Karpas-422 (cell line): Measurements from ENCODE around the gene NAV2. TPM values are rescaled to one million over a fixed set of nuclear protein-coding genes. Genes with fewer than 3 reads are reported as not detected.

Experiments used
- DNase-seq: peaks from one replicate; pipeline ENCODE4 v3.0.0-alpha.2; 2015
- H2AFZ ChIP-seq: fragments of 200-600 bp; sonication (generic); 2 replicates; pipeline ENCODE4 v1.6.1; 2014; ENCODE audit warnings: antibody characterized with exemption, low read length, mixed read lengths
- H3K27ac ChIP-seq: fragments of 200-600 bp; sonication (generic); 2 replicates; pipeline ENCODE4 v1.5.1; 2014; ENCODE audit warnings: mild to moderate bottlenecking, low read length, moderate library complexity
- H3K27me3 ChIP-seq: fragments of 200-600 bp; sonication (generic); 2 replicates; pipeline ENCODE4 v1.6.1; 2014; ENCODE audit warnings: low read length, mixed read lengths
- H3K36me3 ChIP-seq: fragments of 200-600 bp; sonication (generic); 2 replicates; pipeline ENCODE4 v1.6.1; 2014; ENCODE audit warnings: low read length, mixed read lengths; ENCODE audit not compliant: insufficient read depth
- H3K4me1 ChIP-seq: fragments of 200-600 bp; sonication (generic); 2 replicates; pipeline ENCODE4 v1.6.1; 2014; ENCODE audit warnings: mild to moderate bottlenecking, low read length, mixed read lengths
- H3K4me2 ChIP-seq: fragments of 200-600 bp; sonication (generic); 2 replicates; pipeline ENCODE4 v1.6.1; 2014; ENCODE audit warnings: low read length, low read depth, mild to moderate bottlenecking; ENCODE audit not compliant: poor library complexity, severe bottlenecking
- H3K4me3 ChIP-seq: fragments of 200-600 bp; sonication (generic); 2 replicates; pipeline ENCODE4 v1.5.1; 2014; ENCODE audit warnings: mild to moderate bottlenecking, antibody characterized with exemption, low read length, mixed read lengths
- H3K79me2 ChIP-seq: fragments of 200-600 bp; sonication (generic); 2 replicates; pipeline ENCODE4 v1.6.1; 2014; ENCODE audit warnings: mild to moderate bottlenecking, low read length, mixed read lengths
- H3K9ac ChIP-seq: fragments of 200-600 bp; sonication (generic); 2 replicates; pipeline ENCODE4 v1.6.0; 2014; ENCODE audit warnings: low read length
- H3K9me2 ChIP-seq: fragments of 200-600 bp; sonication (generic), shearing (Covaris generic); replicated peaks from 2 replicates; pipeline ENCODE4 v1.6.0; 2014; ENCODE audit warnings: mild to moderate bottlenecking, low read length, moderate library complexity; ENCODE audit not compliant: insufficient read depth
- H3K9me3 ChIP-seq: fragments of 300-700, 200-600 bp; sonication (generic); 2 replicates; pipeline ENCODE4 v1.6.1; 2014; ENCODE audit warnings: low read length, mixed read lengths
- H4K20me1 ChIP-seq: fragments of 200-600 bp; sonication (generic); 2 replicates; pipeline ENCODE4 v1.6.1; 2014; ENCODE audit warnings: mild to moderate bottlenecking, antibody characterized with exemption, low read length, low read depth; ENCODE audit not compliant: insufficient read depth
- total RNA-seq: library from RNA; depleted of rRNA; stranded (reverse); fragments of >200 nt; shearing (Covaris generic); gene quantifications from 2 replicates; pipeline ENCODE4 v1.2.3, GENCODE V29; 2014; ENCODE audit warnings: low replicate concordance

Gene NAV2
- total RNA-seq, 1 experiment from 2014 or later: not detected

DNA sequence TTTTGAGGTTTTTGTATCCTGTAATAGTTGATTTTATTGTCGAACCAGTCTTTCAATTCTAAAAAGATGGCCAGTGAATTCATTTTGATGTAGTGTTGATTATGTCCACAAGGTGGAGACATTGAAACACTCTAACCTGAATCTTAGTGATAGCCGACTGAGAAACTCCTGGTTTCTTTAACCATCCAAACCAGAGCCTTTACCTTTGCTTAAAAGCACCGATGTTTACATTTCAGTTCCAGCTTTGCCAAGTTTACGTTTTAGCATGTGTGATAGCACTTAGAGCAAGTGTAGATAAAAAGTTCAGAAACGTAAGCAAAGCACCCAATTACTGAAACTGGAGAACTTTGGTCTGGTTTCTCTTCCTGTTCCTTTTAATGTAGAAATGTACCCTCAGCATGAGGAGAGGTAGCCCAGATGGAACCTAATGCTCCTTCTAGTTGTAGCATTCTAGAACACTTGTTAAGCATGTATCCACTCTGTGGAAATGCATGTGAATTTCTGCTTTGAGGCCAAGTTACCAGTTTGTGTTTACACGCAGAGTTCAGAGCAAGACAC, 239.0 kb downstream of the NAV2 start:
- peak; percentile 80 for DNase-seq
- Histone ChIP-seq H2AFZ (no peak overlapping the region), H3K27me3 (no peaks in the 10 kb centered on the region), H3K9ac (no peak overlapping the region), H3K9me3 (no peaks in the 10 kb centered on the region), H3K79me2 (no peaks in the 10 kb centered on the region), H3K4me1 (peaks cover 5% of the 10 kb centered on the region; the same call in 1 of the 2 replicates), H3K36me3 (no peaks in the 10 kb centered on the region), H3K9me2 (no peaks in the 10 kb centered on the region), H3K4me3 (no peak overlapping the region), H4K20me1 (no peaks in the 10 kb centered on the region), H3K4me2 (peak overlapping the region; percentile 39), H3K27ac (no peak overlapping the region)

DNA sequence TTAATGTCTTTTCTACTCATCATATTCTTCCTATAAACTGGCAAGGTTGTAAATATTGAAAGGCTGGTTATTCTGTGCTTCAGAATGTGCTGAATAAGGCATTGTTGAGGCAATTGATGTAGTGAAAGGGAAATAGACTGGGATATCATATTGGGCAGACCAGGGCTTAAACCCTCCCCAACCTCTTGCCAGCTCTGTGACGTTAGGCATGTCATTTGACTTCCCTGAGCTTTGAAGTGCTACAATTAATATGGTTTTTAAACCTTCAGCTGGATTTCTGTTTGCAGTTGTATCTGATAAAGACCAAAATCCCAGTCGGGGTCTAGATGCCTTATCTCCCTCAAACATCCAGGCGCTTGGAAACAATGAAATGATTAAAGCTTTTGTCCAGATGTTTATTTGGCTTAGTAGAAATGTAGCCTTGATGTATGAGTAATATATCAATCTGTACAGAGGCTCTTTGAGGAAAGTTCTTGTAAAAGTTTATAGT, 239.5 kb downstream of the NAV2 start:
- DNase-seq: no peak
- no peak overlapping the region for H3K9ac ChIP-seq
- no peaks in the 10 kb centered on the region for H3K27me3 ChIP-seq
- H3K79me2 ChIP-seq: no peaks in the 10 kb centered on the region
- no peaks in the 10 kb centered on the region for H3K36me3 ChIP-seq
- H3K9me2 ChIP-seq: no peaks in the 10 kb centered on the region
- no peak overlapping the region for H3K27ac ChIP-seq
- no peak overlapping the region for H2AFZ ChIP-seq
- peaks cover 5% of the 10 kb centered on the region; the same call in 1 of the 2 replicates for H3K4me1 ChIP-seq
- H3K4me3 ChIP-seq: no peak overlapping the region
- no peaks in the 10 kb centered on the region for H4K20me1 ChIP-seq
- H3K4me2 ChIP-seq: no peak overlapping the region
- no peaks in the 10 kb centered on the region for H3K9me3 ChIP-seq

DNA sequence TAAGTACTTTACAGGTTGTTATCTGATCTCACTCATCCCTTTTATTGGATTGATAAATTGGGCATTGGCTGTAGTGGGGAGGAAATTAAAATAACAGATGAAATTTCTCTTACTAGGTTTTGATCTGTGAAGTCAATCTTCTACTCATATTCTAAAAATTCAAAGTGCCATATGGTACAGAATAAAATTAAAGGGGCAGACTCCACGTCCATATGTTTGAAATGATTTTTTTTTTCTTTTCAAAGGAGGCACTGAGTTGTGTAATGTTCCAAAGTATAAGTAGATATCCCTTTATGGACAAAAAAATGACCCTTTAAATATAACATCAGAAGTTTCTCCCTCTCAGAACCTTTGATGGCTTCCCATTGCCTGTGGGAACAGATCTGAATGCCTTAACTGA, 240.3 kb downstream of the NAV2 start:
- Histone ChIP-seq H3K27me3 (no peaks in the 10 kb centered on the region), H3K9ac (no peak overlapping the region), H3K79me2 (no peaks in the 10 kb centered on the region), H3K27ac (no peak overlapping the region), H3K36me3 (no peaks in the 10 kb centered on the region), H3K9me3 (no peaks in the 10 kb centered on the region), H3K9me2 (no peaks in the 10 kb centered on the region), H4K20me1 (no peaks in the 10 kb centered on the region), H2AFZ (no peak overlapping the region), H3K4me2 (no peak overlapping the region), H3K4me3 (no peak overlapping the region), H3K4me1 (peaks cover 5% of the 10 kb centered on the region; the same call in 1 of the 2 replicates)
- DNase-seq: no peak

DNA sequence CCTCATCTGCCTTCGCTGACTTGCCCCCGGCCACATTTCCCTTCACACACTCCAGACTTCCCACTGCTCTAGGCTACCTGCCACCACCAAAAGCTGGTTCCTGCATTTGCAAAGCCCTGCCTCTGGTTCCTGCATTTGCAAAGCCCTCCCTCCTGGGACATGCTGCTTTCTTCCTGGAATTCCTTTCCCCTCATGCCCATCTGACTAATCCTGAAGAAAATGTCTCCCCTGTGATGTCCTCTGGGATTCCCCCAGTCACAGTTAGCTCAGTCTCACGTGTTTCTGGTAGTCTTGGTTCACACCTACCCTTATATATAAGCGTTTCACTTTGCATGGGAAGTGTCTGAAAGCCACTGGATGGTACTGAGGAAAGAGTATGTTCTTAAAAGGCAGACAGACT, 240.7 kb downstream of the NAV2 start:
- H3K36me3 ChIP-seq: no peaks in the 10 kb centered on the region
- H4K20me1 ChIP-seq: no peaks in the 10 kb centered on the region
- H3K4me1 ChIP-seq: peaks cover 5% of the 10 kb centered on the region; the same call in 1 of the 2 replicates
- DNase-seq: no peak
- H3K9me3 ChIP-seq: no peaks in the 10 kb centered on the region
- no peak overlapping the region for H2AFZ ChIP-seq
- H3K27ac ChIP-seq: no peak overlapping the region
- H3K27me3 ChIP-seq: no peaks in the 10 kb centered on the region
- H3K9me2 ChIP-seq: no peaks in the 10 kb centered on the region
- H3K79me2 ChIP-seq: no peaks in the 10 kb centered on the region
- H3K4me3 ChIP-seq: no peak overlapping the region
- no peak overlapping the region for H3K4me2 ChIP-seq
- H3K9ac ChIP-seq: no peak overlapping the region

GRCh38 chr11:19953909-19954308, 241.3 kb downstream of the NAV2 start:
- peak; percentile 43 for DNase-seq
- H3K27me3 ChIP-seq: no peaks in the 10 kb centered on the region
- no peaks in the 10 kb centered on the region for H4K20me1 ChIP-seq
- no peaks in the 10 kb centered on the region for H3K9me3 ChIP-seq
- H3K79me2 ChIP-seq: no peaks in the 10 kb centered on the region
- H3K4me2 ChIP-seq: no peak overlapping the region
- no peak overlapping the region for H2AFZ ChIP-seq
- peaks cover 5% of the 10 kb centered on the region; the same call in 1 of the 2 replicates for H3K4me1 ChIP-seq
- no peak overlapping the region for H3K4me3 ChIP-seq
- H3K9ac ChIP-seq: no peak overlapping the region
- H3K9me2 ChIP-seq: no peaks in the 10 kb centered on the region
- H3K27ac ChIP-seq: no peak overlapping the region
- H3K36me3 ChIP-seq: no peaks in the 10 kb centered on the region

- Histone ChIP-seq H2AFZ (no peak overlapping the region), H3K4me1 (peaks cover 5% of the 10 kb centered on the region; the same call in 1 of the 2 replicates), H4K20me1 (no peaks in the 10 kb centered on the region), H3K9me3 (no peaks in the 10 kb centered on the region), H3K9ac (no peak overlapping the region), H3K27ac (no peak overlapping the region), H3K79me2 (no peaks in the 10 kb centered on the region), H3K36me3 (no peaks in the 10 kb centered on the region), H3K9me2 (no peaks in the 10 kb centered on the region), H3K27me3 (no peaks in the 10 kb centered on the region), H3K4me3 (no peak overlapping the region), H3K4me2 (no peak overlapping the region)
- DNase-seq: no peak
These were observed 242.3 kb downstream of the NAV2 start for GRCh38 chr11:19954899-19955298.

DNA sequence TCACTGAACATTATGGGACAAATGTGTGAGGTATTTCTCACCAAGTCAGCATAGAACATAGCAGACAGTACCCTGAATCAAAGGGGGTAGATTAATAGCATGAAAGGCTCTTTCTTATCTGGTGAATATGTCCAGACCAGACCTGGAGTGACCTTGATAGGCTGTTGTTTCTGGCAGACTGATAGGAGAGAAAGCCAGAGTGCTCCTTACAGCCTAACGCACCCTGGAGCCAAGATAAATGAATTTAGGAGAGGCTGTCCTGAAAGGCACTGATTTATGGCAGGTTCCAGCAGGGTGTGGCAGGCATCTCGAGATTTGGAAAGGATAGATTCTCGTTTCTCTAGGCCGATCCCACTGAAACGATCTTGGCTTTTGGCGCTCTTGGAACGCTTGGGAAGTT, 243.0 kb downstream of the NAV2 start:
- no peaks in the 10 kb centered on the region for H3K27me3 ChIP-seq
- no peak overlapping the region for H3K4me3 ChIP-seq
- no peak overlapping the region for H3K27ac ChIP-seq
- no peak overlapping the region for H3K4me2 ChIP-seq
- H3K4me1 ChIP-seq: peaks cover 5% of the 10 kb centered on the region; the same call in 1 of the 2 replicates
- H3K9ac ChIP-seq: no peak overlapping the region
- no peaks in the 10 kb centered on the region for H3K9me3 ChIP-seq
- H3K79me2 ChIP-seq: no peaks in the 10 kb centered on the region
- H4K20me1 ChIP-seq: no peaks in the 10 kb centered on the region
- no peak overlapping the region for H2AFZ ChIP-seq
- H3K9me2 ChIP-seq: no peaks in the 10 kb centered on the region
- DNase-seq: no peak
- no peaks in the 10 kb centered on the region for H3K36me3 ChIP-seq

DNA sequence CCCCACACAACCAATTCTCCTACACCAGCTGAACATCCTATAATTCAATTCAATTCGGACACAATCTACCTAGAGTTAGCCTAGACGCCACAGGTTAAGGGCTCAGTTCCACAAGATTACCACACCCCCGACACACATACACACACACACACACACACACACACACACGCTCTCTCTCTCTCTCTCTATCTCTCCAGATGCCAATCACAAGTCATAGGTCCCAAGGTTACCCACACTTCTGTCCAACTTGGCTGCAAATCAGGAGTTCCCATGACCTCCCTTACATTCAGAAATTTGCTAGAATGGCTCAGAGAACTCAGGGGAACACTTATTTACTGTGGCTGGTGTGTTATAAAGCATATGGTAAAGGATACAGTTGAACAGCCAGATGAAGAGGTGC, 243.6 kb downstream of the NAV2 start:
- Histone ChIP-seq H3K36me3 (no peaks in the 10 kb centered on the region), H3K9me3 (no peaks in the 10 kb centered on the region), H3K4me2 (no peak overlapping the region), H3K9ac (no peak overlapping the region), H3K9me2 (no peaks in the 10 kb centered on the region), H3K79me2 (no peaks in the 10 kb centered on the region), H3K27me3 (no peaks in the 10 kb centered on the region), H3K27ac (no peak overlapping the region), H3K4me3 (no peak overlapping the region), H3K4me1 (peaks cover 5% of the 10 kb centered on the region; the same call in 1 of the 2 replicates), H2AFZ (no peak overlapping the region), H4K20me1 (no peaks in the 10 kb centered on the region)
- DNase-seq: no peak
